SHP77 treated with DMSO at 0.1 percent for 48 hours (cell line): Measurements from ENCODE around the gene ASIP.
"Not testable (repeated sequence)": the region's sequence is repeated elsewhere in the genome, so short reads cannot be mapped to it uniquely, and the experiment has no call there.

Experiments
- DNase-seq: peaks from one replicate; lab custom pipeline; 2025; lab: John Stamatoyannopoulos, UW

The ASIP gene

GRCh38 chr20:34285450-34285849, 44.2 kb downstream of the ASIP start:
- no peak for DNase-seq

GRCh38 chr20:34287500-34287899, 46.3 kb downstream of the ASIP start:
- not testable (repeated sequence) for DNase-seq

- DNase-seq: no peak
Observed at GRCh38 chr20:34290471-34290870, 49.2 kb downstream of the ASIP start.

DNA sequence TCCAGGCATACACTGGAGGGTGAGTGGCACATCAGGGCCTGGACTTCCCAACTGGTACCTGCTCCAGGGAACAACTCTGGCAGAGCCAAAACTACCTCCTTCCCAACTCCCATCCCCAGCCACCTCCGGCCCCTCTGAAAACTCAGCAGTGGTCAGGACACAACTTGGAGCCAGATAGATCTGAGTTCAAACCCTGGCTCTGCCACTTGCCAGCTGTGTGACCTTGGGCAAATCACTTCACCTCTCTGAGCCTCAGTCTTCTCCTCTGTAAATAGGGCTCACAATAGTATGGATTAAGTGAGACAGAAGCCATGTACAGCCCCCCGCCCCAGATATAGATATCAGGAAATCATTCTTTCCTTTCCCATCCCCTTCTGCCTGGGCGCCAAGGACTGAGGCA, 51.3 kb downstream of the ASIP start:
- DNase-seq: no peak

DNA sequence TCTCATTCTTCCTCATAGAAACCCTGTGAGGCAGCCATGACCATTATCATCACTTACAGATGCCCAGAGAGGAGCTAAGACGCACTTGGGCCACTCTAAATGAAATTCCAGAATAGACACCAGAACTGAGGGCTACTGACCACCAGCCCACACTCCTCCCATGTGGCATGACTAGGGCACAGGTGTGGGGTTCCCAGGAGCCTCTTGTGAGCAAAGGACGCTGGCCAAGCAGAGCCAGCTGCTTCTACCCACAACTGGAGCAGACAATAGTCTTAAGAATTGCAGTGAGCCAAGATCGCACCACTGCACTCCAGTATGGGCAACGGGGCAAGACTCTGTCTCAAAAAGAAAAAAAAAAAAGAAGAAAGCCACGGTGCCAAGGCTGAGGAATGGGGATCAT, 51.9 kb downstream of the ASIP start:
- no peak for DNase-seq

GRCh38 chr20:34293589-34293988, 52.4 kb downstream of the ASIP start:
- no peak for DNase-seq

GRCh38 chr20:34294563-34294962, 53.3 kb downstream of the ASIP start:
- DNase-seq: no peak

- no peak for DNase-seq
Observed at GRCh38 chr20:34295284-34295683, 54.1 kb downstream of the ASIP start.

DNA sequence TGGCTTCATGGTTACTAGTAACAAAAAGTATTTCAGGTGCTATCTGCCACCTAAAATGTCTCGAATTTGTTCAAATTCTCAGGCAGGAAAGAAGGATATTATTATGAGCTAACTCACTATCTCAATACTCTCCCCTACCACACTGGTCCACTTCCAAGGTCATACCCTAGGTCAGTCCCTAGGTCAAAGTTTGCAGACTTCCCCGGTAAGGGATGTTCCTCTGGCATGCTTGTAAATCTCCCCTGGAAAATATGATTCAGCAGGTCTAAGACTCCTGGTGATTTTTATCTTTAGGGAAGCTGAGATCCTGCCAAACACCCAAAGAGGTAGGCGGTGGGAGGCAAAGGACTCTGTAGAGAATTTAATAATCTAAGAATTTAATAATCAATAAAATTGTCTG, 55.2 kb downstream of the ASIP start:
- DNase-seq: no peak

DNA sequence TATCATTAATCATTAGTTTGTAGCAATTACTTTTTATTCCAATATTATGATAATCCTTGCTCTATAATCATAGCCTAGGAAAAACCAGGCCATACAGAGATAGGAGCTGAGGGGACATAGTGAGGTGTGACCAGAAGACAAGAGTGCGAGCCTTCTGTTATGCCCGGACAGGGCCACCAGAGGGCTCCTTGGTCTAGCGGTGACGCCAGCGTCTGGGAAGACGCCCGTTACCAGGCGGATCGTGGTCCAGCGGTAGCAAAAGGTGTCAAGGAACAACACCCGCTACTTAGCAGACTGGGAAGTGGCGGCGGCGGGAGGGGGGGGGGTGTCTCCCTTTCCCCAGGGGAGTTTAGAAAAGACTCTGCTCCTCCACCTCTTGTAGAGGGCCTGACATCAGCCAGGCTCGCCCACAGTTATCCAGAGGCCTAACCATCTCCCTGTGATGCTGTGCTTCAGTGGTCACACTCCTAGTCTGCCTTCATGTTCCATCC, 57.1 kb downstream of the ASIP start:
- DNase-seq: not testable (repeated sequence)

GRCh38 chr20:34299556-34300255, 58.5 kb downstream of the ASIP start:
- DNase-seq: no peak

GRCh38 chr20:34300256-34300806, 59.1 kb downstream of the ASIP start:
- DNase-seq: no peak

DNA sequence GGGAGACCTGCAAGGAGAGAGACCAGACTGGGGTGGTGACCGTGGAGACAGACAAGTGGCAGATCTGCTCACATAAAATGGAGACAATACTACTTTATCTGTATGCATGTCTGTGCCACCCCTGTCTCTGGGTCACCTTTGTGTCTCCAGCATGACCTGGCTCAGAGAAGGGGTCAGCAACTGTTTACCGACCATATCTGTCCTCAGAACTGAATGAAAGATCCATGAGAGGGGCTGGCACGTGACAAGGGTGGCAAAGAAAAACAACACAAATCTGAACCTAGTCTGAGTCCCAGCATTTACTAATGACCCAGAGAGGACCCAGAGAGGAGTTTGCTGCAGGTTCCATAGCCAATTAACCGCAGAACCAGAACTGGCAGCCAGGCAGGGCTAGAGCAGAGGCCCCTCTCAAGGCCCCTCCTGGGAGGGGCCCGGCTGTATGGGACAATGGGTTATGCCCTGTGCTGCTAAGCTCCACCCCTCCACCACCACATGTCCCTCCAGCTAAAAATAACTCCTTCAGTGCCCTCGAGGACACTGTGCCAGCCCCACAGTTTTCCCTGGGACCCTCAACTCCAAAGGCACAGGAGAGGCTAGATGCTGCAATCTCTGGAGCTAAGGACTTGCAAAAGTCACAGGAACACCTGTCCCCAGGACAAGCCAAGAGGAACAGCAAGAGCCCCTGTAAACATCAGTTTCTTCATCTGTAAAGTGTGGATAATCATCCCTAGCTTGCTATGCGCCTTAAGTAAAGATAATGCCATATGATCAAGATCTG, 59.8 kb downstream of the ASIP start:
- DNase-seq: no peak

GRCh38 chr20:34301587-34302311, 60.5 kb downstream of the ASIP start:
- DNase-seq: no peak

- DNase-seq: no peak
Observed at GRCh38 chr20:34302312-34302722, 61.1 kb downstream of the ASIP start.

DNA sequence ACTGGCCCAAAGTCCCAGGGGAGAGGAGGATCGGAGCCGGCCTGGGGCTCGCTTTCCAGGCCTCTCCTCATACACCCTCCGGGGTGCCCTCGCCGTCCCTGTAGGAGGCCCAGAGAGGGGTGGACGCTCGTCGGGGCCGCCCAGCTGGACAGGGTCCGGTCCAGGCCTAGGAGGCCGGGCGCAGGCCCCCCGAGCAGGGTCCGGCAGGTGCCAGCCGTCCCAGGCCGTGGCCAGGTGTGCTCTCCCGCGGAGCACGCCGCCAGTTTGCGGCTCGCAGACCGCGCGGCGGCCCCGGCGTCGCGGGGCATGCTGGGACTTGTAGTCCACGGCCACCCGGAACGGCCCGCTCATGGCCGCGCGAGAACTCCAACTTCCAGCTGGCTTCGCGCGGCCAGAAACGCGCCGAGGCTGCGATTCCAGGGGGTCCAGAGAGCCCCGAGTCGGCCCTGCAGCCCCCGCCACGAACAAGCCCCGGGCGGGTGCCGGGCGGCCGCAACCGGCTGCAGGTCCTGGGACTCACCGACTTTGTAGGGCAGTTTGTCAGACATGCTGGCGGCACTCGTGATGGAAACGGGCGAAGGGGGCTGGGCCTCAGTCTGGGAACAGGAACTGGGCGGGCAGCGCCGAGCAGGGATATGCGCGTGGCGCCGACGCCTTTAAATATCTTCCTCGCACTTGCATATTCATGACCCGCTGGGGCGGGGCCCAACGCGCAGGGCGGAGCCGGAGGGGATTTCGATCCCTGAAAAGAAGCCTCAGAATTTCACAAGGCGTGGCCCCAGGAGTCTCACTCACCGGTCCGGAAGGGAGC, 61.7 kb downstream of the ASIP start, which contains the start of gene AHCY:
TSS of gene AHCY (minus strand) at position 633 of the 811 bp plus-strand sequence. CDS start at position 548, 85 bp downstream.
- peak; percentile 90 for DNase-seq

DNA sequence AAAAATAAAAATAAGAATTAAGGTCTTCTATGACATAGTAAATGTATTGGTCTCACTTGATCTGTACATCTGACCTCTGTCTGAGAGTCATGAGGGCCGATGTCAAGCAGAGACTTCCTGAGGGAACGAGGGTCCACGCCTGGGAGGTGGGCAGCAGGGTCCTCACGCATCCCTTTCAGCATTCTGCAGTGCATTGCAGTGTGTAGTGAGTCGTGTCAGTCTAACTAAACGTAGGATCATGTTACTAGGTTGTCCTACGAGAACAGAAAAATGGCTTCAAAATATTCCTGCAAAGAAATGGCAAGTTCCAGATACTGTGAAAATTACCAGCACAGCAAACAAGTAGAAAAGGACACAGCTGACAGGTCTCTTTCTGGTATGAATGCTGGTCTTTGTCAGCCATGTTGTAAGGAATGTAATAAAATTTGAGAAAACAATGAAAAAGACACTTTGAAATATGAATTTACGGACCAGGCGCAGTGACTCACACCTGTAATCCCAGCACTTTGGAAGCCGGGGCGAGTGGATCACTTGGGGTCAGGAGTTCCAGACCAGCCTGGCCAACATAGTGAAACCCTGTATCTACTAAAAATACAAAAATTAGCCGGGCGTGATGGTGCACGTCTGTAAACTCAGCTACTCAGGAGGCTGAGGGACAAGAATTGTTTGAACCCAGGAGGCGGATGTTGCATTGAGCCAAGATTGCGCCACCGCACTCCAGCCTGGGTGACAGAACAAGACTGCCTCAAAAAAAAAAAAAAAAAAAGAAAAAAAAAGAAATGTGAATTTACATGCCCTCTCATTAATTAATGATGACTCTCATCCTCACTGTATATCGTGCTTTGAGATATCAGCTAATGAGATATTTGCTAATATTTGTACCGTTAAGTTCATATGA, 64.4 kb downstream of the ASIP start:
- no peak for DNase-seq

DNA sequence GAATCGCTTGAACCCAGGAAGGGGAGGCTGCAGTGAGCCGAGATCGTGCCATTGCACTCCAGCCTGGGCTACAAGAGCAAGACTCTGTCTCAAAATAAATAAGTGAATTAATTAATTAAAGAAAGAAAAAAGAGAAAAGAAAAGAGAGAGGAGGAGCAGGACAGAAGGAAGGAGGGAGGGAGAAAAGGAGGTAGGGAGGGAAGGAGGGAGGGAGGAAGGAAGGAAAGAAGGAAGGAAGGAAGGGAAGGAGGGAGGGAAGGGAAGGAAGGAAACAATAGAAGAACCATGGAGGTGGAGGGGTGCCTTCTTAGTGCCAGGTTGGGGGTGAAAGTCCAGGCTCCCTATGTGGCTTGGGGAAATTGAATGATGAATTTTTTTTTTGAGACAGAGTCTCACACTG, 68.5 kb downstream of the ASIP start:
- no peak for DNase-seq

- DNase-seq: no peak
Observed at GRCh38 chr20:34310481-34311117, 69.4 kb downstream of the ASIP start.
